ENCODE data around the gene TDRD1.

GRCh38 chr10:114208351-114208750, 29.2 kb downstream of the TDRD1 start:
- TF ChIP-seq YY1 (IDR thresholded peaks at IDR 0.05; ENCODE audit: insufficient read depth, insufficient read length), result no peak
- TF ChIP-seq ZNF274 (IDR thresholded peaks at IDR 0.05; ENCODE audit: low read depth, low read length), result no peak

All from NT2/D1 (cell line).